Kidney (tissue), 14 donors: ENCODE results near the gene OPTC. TPM values are rescaled to one million over a fixed set of nuclear protein-coding genes. Genes with fewer than 3 reads are reported as not detected.

Experiments used
- DNase-seq, 5 donors: peaks; one replicate each; pipeline ENCODE4 v3.0.0-alpha.2; 2013 to 2020
- FAIRE-seq: peaks from 2 replicates; lab custom pipeline; 2012; peaks lifted over from hg19 to GRCh38; lab: Jason Lieb, UNC
- H3K27ac ChIP-seq, 2 donors: one replicate each; pipeline ENCODE4 v1.7.0; 2013; ENCODE audit warnings: low read depth in 2 of 2, low read length in 2 of 2, inconsistent platforms in 1 of 2
- H3K27me3 ChIP-seq: one replicate; pipeline ENCODE4 v1.7.1; 2013; ENCODE audit warnings: low read length, inconsistent platforms; ENCODE audit not compliant: control insufficient read depth, insufficient read depth
- H3K36me3 ChIP-seq, 3 donors: one replicate each; pipeline versions ENCODE4 v1.7.0 to v1.7.1; 2013; ENCODE audit warnings: low read length in 3 of 3, control low read depth in 1 of 3, inconsistent platforms in 1 of 3; ENCODE audit not compliant: insufficient read depth in 3 of 3, control insufficient read depth in 2 of 3
- H3K4me1 ChIP-seq, 3 donors: one replicate each; pipeline versions ENCODE4 v1.7.0 to v1.7.1; 2013; ENCODE audit warnings: low read length in 3 of 3, inconsistent platforms in 1 of 3, low read depth in 1 of 3; ENCODE audit not compliant: control insufficient read depth in 2 of 3, insufficient read depth in 2 of 3
- H3K4me3 ChIP-seq, 3 donors: one replicate each; pipeline versions ENCODE4 v1.7.0 to v1.8.1; 2013; ENCODE audit warnings: low read length in 3 of 3, control low read depth in 1 of 3, inconsistent platforms in 1 of 3
- H3K9ac ChIP-seq, 3 donors: one replicate each; pipeline versions ENCODE4 v1.7.0 to v1.7.1; 2013; ENCODE audit warnings: low read length in 3 of 3, control low read depth in 1 of 3, inconsistent platforms in 1 of 3
- H3K9me3 ChIP-seq, 3 donors: one replicate each; pipeline versions ENCODE4 v1.7.0 to v1.7.1; 2013; ENCODE audit warnings: low read length in 3 of 3, control low read depth in 1 of 3, inconsistent platforms in 1 of 3; ENCODE audit not compliant: control insufficient read depth in 2 of 3, insufficient read depth in 1 of 3
- intact Hi-C: fragments of 100-400 bp; cut with DNase I; formaldehyde crosslinking; loops from one replicate; pipeline ENCODE4 v1.11.1; 2022
- polyA plus RNA-seq: library from polyadenylated mRNA; stranded (reverse); fragments of 350-450 nt; fragmentation: Illumina TruSeq; extraction: RNeasy Lipid Tissue Mini Kit (QIAGEN cat#74804); gene quantifications from one replicate; pipeline ENCODE4 v1.2.3, GENCODE V29; 2014; ENCODE audit warnings: low read depth, low replicate concordance; ENCODE audit not compliant: insufficient read depth
- total RNA-seq: library from RNA; stranded (reverse); fragmentation: NEBNext Ultra II Directional; extraction: Animal tissue kit (Norgen Biotek cat#: 25700); gene quantifications from one replicate; pipeline ENCODE4 v1.2.1, GENCODE V29; 2021
- TF ChIP-seq, protein P1 (sequence below): IDR thresholded peaks from 3 replicates; pipeline ENCODE4 v1.5.1; 2012; ENCODE audit warnings: mild to moderate bottlenecking, moderate library complexity, borderline replicate concordance; ENCODE audit not compliant: insufficient read depth; ENCODE audit errors: extremely low read depth
- donor health status: control.
- donor health status: control.
- donor health status: control.
- donor health status: control.
- donor health status: control.
- donor health status: DM: yes; HTN: yes; CAD: no.
- donor health status: Normal renal cell carcinoma (clear cell type).

The OPTC gene
- total and polyA plus RNA-seq, 2 donors from 2014 or later = not detected

DNA sequence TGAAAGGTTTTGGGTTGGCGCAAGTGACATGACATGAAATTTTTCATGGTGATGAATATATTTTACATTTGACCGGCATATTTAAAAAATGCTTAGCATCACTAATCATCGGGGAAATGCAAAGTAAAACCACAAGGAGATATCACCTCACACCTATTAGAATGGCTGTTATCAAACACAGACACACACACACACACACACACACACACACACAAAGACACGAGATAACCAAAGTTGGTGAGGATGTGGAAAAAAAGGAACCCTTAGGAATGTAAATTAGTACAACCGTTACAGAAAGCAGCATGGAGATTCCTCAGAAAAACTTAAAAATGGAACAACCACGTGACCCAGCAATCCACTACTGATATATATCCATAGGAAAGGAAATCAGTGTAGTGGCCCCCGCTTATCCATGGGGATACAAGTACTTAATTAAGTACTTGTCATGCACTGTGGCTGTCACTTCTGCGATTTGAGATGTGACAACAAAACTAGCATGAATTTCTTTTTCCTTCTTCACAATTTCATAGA lies 34.2 kb upstream of the OPTC start:
- Histone ChIP-seq H3K9ac (no peak overlapping the region), H3K27ac (no peak overlapping the region), H3K9me3 (no peaks in the 10 kb centered on the region), H3K27me3 (no peaks in the 10 kb centered on the region), H3K4me1 (peaks cover 0 to 3% (median 0%) of the 10 kb centered on the region in 3 donors), H3K36me3 (no peaks in the 10 kb centered on the region), H3K4me3 (no peak overlapping the region)
- intact Hi-C loops = no loop called here
- no peak for FAIRE-seq
- DNase-seq = no peak
- TF ChIP-seq, protein P1, sequence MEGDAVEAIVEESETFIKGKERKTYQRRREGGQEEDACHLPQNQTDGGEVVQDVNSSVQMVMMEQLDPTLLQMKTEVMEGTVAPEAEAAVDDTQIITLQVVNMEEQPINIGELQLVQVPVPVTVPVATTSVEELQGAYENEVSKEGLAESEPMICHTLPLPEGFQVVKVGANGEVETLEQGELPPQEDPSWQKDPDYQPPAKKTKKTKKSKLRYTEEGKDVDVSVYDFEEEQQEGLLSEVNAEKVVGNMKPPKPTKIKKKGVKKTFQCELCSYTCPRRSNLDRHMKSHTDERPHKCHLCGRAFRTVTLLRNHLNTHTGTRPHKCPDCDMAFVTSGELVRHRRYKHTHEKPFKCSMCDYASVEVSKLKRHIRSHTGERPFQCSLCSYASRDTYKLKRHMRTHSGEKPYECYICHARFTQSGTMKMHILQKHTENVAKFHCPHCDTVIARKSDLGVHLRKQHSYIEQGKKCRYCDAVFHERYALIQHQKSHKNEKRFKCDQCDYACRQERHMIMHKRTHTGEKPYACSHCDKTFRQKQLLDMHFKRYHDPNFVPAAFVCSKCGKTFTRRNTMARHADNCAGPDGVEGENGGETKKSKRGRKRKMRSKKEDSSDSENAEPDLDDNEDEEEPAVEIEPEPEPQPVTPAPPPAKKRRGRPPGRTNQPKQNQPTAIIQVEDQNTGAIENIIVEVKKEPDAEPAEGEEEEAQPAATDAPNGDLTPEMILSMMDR = no peak

DNA sequence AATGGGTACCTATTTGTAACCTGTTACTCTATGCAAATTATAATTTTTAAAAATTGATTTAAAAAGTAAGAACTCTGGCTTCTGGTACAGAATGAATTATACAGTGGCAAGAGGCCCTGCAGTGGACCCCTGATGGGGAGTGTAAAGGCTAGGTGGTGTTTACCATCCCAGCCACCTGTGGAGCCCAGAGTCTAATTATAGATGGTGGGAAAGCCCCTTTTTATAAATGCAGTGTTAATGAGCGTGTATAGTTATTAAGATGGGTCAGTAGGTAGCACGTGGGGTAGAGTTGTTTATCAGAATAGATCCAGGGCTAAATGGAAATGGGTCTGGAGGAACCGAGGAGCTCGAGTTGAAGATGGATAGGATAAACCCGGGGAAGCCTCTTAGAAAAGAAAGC lies 32.2 kb upstream of the OPTC start:
- Histone ChIP-seq H3K4me3 (no peak overlapping the region), H3K4me1 (peaks cover 0 to 13% (median 13%) of the 10 kb centered on the region in 3 donors), H3K27me3 (no peaks in the 10 kb centered on the region), H3K27ac (no peak overlapping the region), H3K9ac (no peak overlapping the region), H3K9me3 (no peaks in the 10 kb centered on the region), H3K36me3 (no peaks in the 10 kb centered on the region)
- intact Hi-C loops = no loop called here
- TF ChIP-seq, protein P1 = no peak
- FAIRE-seq = no peak
- DNase-seq = no peak

DNA sequence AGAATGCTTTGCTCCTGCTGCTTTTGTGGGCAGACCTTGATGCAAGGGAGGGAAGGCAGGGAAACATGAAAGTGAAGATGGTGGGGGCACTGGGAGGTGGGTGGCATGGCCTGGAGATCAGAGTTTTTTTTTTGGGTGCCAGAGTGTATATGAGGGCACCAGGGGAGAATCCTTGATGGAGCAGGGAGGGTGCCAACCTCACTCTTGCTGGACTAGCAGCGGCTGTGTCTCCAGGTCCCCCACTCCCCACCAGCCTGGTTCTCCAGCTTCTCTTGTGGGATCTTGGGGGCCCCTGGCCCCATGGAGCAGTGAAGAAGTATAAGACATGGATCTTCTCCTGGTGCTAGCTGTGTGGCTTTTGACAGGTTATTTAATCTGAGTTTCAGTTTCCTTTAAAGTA lies 31.8 kb upstream of the OPTC start:
- no peak for FAIRE-seq

More for the DNA sequence above, 31.8 kb upstream of the OPTC start:
- Histone ChIP-seq H3K27ac (no peak overlapping the region), H3K4me3 (no peak overlapping the region), H3K27me3 (no peaks in the 10 kb centered on the region), H3K9ac (no peak overlapping the region), H3K4me1 (peaks cover 0 to 15% (median 14%) of the 10 kb centered on the region in 3 donors), H3K9me3 (no peaks in the 10 kb centered on the region), H3K36me3 (no peaks in the 10 kb centered on the region)
- TF ChIP-seq, protein P1 = no peak
- intact Hi-C loops = no loop called here
- no peak for DNase-seq
